Activated T-helper 1 cell treated with Interleukin-2 at 50 U/mL for 16 hours (primary cell): ENCODE data around the gene NFIA.

ENCODE experiments used
- DNase-seq: peaks from one replicate; pipeline ENCODE4 v3.0.0-alpha.2; 2020; ENCODE audit warnings: low read depth

NFIA gene

GRCh38 chr1:61370913-61371279 lies 288.5 kb downstream of the NFIA start:
- DNase-seq: no peak

- DNase-seq: no peak
Measured at GRCh38 chr1:61372944-61373343, 290.6 kb downstream of the NFIA start.

DNA sequence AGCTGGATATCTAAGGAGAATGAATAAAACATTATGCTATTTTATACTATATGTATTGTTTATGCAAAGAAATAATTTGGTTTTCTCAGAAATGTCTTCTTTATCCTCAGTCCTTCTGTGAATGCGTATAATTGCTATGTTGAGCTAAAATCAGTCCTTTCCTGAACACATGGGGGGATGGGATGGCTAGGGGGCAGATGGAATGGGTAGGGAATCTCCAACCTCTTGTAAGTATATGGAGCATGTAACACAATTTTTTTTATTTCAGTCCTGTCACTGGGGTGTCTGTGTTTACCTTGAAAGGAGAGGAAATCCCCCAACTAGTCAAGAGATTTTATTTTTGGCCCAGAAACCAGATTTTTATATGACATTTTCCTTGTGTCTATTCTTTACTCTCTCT lies 291.8 kb downstream of the NFIA start:
- no peak for DNase-seq

- DNase-seq: no peak
Measured at GRCh38 chr1:61375082-61375880, 292.9 kb downstream of the NFIA start.

GRCh38 chr1:61376151-61376550 lies 293.8 kb downstream of the NFIA start:
- DNase-seq: no peak

DNA sequence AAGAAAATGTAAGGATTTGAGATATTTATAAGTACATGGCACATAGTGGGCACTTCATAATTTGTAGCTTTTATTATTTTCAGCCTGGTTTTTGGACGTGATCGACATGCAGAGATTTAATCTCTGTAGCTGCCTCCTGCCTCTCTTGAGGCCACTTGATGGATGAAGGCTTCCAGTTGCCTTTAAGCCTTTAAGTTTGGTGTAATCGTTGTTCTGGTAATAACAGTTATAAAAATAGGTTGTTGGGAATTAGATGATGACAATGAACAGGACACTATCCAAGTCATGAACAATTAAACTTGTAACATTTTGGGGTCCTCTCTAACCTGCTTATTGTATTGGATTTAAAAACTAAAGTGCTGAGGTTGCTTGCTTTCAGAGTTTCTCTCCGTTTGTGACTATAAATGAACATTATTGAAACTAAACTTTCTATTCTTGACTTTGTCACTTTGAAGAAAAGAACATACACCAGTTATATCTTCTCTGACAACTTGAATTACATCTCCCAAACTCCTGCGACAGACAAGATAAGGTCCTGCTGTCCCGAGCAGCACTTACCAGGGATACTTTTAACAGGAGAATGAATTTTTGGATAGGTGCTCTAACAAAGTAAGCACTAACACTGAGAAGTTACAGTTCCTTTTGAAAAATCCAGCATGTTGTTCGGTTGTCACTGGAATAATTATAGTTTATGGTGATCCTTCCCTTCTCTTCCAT lies 295.0 kb downstream of the NFIA start:
- no peak for DNase-seq

DNA sequence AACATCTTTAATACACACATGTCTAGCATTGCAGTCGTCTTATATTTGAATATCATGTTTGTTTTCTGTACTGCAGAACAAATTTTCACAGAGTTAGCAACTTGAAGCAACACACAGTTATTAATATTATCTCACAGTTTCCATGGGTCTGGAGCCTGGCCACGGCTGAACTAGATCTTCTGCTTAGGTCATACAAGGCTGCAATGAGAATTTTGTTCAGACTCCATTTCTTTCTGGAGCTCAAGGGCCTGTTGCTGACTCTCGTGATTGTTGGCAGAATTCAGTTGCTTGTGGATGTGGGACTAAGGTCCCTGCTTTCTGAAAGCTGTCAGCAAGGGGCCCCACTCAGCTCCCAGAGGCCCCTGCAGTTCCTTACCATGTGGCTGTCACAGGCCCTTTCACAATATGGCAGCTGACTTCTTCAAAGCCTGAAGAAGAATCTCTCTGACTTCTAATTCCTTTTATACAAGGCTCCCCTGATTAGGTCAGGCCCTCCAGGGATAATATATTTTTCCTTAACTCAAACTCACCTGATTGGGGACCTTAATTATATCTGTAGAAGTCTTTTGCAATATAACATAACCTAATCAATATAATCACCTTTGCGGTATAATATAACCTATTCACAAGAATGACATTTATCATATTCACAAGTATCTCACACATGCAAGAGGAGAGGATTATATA lies 296.3 kb downstream of the NFIA start:
- no peak for DNase-seq

DNA sequence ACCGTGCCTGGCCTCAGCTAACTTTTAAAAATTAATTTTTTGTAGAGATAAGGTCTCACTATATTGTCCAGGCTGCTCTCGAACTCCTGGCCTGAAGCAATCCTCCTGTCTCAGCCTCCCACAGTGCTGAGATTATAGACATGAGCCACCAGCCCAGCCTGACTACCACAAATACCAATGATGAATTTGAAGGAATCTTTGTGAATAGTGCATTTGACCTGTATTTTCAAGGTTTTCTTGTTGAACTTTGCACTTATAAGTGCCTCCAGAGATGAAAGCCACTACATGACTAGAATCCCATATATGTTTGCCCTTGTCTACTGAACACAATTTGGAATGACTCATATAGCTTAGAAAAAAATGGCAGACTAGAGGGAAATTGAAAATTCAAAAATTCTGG lies 297.3 kb downstream of the NFIA start:
- no peak for DNase-seq

- no peak for DNase-seq
Measured at GRCh38 chr1:61380561-61380960, 298.2 kb downstream of the NFIA start.

DNA sequence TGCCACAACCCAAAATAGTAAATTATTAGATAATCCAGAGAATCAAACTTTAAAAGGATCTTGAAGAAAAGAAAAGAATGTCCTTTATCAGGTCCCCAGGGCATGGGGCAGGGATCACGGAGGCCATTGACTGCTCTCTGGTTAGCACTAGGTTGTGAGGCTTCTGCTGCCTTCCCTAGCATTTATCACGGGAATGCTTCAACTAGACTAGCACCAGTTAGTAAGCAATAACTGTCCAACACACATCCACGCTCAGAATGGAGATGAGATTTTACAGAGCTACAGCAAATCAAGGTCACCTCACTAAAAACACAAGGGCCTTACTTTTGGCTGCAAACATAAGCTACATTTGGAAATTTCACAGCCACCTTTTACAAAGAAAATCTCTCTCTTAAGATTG lies 304.0 kb downstream of the NFIA start:
- DNase-seq: no peak

GRCh38 chr1:61386770-61387169 lies 304.4 kb downstream of the NFIA start:
- DNase-seq: no peak

GRCh38 chr1:61387829-61388228 lies 305.5 kb downstream of the NFIA start:
- no peak for DNase-seq

DNA sequence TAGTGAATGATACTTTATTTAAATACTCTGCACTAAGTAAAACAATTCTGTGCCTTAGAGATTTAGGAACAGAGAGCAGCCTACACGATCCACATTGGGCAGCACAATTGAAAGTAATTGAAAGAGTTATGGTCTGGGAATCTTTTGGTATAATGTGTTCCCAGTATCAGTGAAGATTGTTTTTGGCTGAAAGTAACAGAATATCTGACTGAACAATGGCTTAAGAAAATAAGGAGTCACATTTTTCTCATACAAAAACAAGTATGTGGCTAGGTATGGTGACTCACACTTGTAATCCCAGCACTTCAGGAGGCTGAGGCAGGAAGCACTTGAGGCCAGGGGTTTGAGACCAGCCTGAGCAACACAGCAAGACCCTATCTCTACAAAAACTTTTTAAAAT lies 306.2 kb downstream of the NFIA start:
- DNase-seq: no peak

- DNase-seq: no peak
Measured at GRCh38 chr1:61389194-61389925, 307.0 kb downstream of the NFIA start.

DNA sequence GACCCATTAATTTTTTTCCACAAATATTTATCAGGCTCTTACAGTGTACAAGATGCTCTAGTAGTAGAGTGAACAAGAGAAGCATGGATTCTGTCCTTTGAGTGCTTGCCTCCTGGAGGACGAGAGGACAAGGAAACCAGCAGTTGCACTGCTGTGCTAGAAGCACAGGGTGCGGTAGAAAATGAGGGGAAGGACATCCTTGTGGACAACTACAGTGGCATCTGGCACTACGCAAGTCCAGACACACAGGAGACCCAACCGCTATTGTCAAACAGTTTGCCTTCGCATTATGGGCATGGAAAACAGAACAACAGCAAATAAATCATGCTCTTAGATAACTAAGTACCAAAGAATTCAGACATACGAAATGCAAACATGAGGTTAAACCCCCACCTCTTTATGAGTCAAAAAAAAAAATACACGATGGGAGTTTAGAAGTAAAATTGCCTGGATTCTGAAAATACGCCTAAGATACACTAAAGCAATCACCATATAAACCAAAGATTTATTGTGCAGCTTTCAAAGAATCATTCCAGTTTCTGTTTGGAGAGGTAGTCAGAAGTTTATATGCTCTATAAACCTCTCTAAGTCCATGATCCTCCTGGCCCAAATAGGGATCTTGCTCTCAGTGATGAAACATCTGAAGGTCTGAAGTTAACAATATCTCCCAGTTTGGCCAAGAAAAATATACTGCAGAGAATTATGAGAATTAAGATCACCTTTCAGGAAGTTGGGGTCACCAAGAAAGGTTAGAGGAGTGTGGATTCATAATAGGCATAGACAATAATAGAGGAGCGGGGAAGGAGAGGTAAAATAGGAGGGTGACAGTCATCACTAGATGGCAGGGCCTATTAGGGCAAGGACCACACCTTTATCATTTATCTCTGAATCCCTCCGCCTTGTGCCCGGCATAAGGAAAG lies 307.8 kb downstream of the NFIA start:
- no peak for DNase-seq

- DNase-seq: no peak
Measured at GRCh38 chr1:61391730-61392129, 309.4 kb downstream of the NFIA start.

DNA sequence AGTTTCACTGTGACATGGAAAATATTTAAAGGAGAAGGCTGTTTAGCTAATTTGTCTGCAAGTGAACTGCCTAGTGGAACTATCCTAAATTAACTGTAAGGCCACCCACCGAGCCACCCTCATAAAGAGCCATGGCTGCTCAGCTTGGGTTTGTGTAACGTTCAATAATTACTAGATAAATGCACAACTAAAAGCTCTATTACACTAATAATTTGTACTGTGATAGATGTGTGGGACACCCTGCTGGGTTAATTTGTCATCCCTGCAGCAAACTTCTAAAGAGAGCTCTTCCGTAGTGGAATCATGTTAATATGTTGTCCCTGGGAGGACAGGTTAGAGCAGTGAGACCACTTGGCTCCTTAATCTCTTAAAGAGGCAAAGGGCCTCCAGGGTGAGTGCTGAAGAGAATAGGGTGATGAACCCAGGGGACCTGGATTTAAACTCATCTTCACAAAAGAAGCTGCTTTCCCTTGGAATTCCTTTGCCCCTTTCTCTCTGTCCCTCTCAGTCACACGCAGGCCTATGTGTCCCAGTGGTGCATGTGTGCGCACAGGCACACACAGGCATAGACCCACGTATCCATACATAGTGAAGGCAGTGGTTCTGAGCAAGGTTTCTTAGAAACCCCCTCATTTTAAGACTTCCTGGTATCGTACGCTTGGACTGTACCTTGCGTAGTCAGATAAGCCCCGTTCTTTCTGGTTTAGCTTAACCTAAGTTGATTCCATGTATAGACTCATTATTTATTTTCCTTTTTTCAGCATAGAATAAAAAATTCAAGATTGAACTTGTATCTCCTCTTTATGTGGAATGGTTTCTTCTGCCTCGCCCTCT lies 310.3 kb downstream of the NFIA start:
- no peak for DNase-seq

GRCh38 chr1:61393575-61393974 lies 311.2 kb downstream of the NFIA start:
- DNase-seq: no peak

GRCh38 chr1:61395146-61395800 lies 312.9 kb downstream of the NFIA start:
- DNase-seq: no peak

DNA sequence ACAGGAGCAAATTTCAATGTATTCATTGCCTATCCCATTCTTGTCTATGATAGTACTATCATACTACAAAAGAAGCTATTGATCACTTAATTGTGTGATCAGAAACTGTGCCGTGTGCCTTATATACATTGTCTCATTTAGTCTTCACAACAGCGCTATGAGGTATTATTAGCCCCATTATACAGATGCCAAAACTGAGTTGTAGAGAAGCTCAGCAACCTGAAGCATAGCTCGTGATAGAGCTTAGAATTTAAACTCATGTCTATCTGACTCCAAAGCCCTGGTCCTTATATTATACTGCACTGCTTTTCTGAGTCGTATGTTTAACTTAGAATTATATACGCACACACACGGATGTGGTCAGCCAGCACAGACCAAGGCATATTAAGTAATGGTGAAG lies 315.1 kb downstream of the NFIA start:
- DNase-seq: no peak
